ENCODE measurements around the gene SERPINH1. TPM values are rescaled to one million over a fixed set of nuclear protein-coding genes. Genes with fewer than 3 reads are reported as not detected.

Gene SERPINH1
- polyA plus RNA-seq, 4 donors: 318 to 406 (median 346) TPM

GRCh38 chr11:75554258-75555022, 7.6 kb upstream of the SERPINH1 start:
- peak; percentile 84 to 87 (median 86) for DNase-seq (ENCODE audit: low read depth in 4 of 4, low spot score in 3 of 4)

GRCh38 chr11:75555079-75555811, 6.8 kb upstream of the SERPINH1 start:
- no peak for DNase-seq (ENCODE audit: low read depth in 4 of 4, low spot score in 3 of 4)

- no peak for DNase-seq (ENCODE audit: low read depth in 4 of 4, low spot score in 3 of 4)
Observed at GRCh38 chr11:75556275-75556674, 5.8 kb upstream of the SERPINH1 start.

- DNase-seq (ENCODE audit: low read depth in 4 of 4, low spot score in 3 of 4): no peak
Observed at GRCh38 chr11:75557666-75558494, 4.2 kb upstream of the SERPINH1 start.

- DNase-seq (ENCODE audit: low read depth in 4 of 4, low spot score in 3 of 4): peak in 1 of 4 donors; percentile 55
Observed at GRCh38 chr11:75558939-75559843, 2.9 kb upstream of the SERPINH1 start.

- DNase-seq (ENCODE audit: low read depth in 4 of 4, low spot score in 3 of 4): no peak
Observed at GRCh38 chr11:75560644-75561043, 1.4 kb upstream of the SERPINH1 start.

- DNase-seq (ENCODE audit: low read depth in 4 of 4, low spot score in 3 of 4): no peak
Observed at GRCh38 chr11:75561426-75562047, 516 bp upstream of the SERPINH1 start.

- DNase-seq (ENCODE audit: low read depth in 4 of 4, low spot score in 3 of 4): no peak
Observed at GRCh38 chr11:75562836-75563484, 907 bp downstream of the SERPINH1 start.

- DNase-seq (ENCODE audit: low read depth in 4 of 4, low spot score in 3 of 4): no peak
Observed at GRCh38 chr11:75563501-75563977, 1.5 kb downstream of the SERPINH1 start.

GRCh38 chr11:75563978-75564552, 2.0 kb downstream of the SERPINH1 start:
- no peak for DNase-seq (ENCODE audit: low read depth in 4 of 4, low spot score in 3 of 4)

GRCh38 chr11:75565221-75565814, 3.3 kb downstream of the SERPINH1 start:
- no peak for DNase-seq (ENCODE audit: low read depth in 4 of 4, low spot score in 3 of 4)

- no peak for DNase-seq (ENCODE audit: low read depth in 4 of 4, low spot score in 3 of 4)
Observed at GRCh38 chr11:75565916-75566762, 4.1 kb downstream of the SERPINH1 start.

- no peak for DNase-seq (ENCODE audit: low read depth in 4 of 4, low spot score in 3 of 4)
Observed at GRCh38 chr11:75566763-75567279, 4.8 kb downstream of the SERPINH1 start.

- DNase-seq (ENCODE audit: low read depth in 4 of 4, low spot score in 3 of 4): no peak
Observed at GRCh38 chr11:75567971-75568370, 5.9 kb downstream of the SERPINH1 start.

- no peak for DNase-seq (ENCODE audit: low read depth in 4 of 4, low spot score in 3 of 4)
Observed at GRCh38 chr11:75568616-75569219, 6.7 kb downstream of the SERPINH1 start.

GRCh38 chr11:75570559-75571139, 8.6 kb downstream of the SERPINH1 start:
- DNase-seq (ENCODE audit: low read depth in 4 of 4, low spot score in 3 of 4): no peak

Data from right renal pelvis (tissue), 4 donors.